HG02759 (cell line): ENCODE results near the gene CPO.
A peak's percentile ranks its signal among the peaks of the same experiment; 100 is the strongest.
"Not testable (repeated sequence)": the region's sequence is repeated elsewhere in the genome, so short reads cannot be mapped to it uniquely, and the experiment has no call there.

Experiments
- ATAC-seq: cut with Tn5 transposase; IDR thresholded peaks from one replicate; pipeline ENCODE4 v1.9.1; 2021; ENCODE audit warnings: mild to moderate bottlenecking, moderate library complexity; ENCODE audit not compliant: unreplicated experiment

The CPO gene

DNA sequence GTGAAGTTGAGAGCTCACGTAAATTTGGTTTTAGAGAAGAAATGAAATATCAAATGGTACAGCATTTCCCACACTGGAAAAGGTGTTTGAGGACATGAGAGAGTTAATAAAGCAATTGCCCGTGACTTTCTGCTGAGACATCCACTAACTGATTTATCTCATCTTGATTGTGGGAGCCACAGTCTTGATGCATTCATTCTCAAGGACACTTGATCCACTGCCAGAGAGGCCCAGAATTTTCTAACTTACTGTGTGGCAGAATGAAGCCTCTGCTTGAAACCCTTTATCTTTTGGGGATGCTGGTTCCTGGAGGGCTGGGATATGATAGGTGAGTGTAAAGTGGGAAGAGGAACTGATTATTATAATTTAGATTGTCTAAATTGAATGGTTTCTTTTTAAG lies at the start of gene CPO:
CPO (plus strand) TSS at position 179 of the 400 bp plus-strand sequence; CDS start at position 261, 82 bp downstream.
- ATAC-seq: no peak

DNA sequence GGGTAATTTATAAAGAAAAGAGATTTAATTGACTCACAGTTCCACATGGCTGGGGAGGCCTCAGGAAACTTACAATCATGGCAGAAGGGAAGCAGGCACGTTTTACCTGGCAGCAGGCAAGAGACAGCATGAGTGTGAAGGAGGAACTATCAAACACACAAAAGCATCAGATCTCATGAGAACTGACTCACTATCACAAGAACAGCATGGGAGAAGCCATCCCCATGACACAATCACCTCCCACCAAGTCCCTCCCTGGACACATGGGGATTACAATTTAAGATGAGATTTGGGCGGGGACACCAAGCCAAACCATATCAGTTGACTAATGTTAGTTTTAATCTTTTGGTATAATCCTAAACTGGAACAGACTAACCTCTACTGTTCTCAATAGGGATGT lies 49.1 kb upstream of the CPO start:
- ATAC-seq: no peak

DNA sequence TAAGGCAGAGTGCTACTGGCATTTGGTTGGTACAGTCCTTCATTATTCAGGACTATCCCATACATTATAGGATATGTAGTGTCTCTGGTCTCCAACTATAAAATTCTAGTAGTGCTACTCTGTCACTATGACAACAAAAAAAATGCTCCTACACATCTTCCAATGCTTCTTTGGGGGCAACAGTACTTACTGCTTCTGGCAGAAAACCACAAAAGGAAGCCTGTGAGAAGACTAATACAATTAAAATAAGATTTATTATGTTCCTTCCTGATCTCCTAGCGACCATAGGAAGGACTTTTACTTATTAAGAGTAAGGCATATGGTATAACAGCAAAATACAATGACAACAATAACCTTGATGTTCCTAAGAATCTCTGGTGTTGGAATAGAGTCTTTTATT lies 48.4 kb upstream of the CPO start:
- no peak for ATAC-seq

- ATAC-seq: peak; percentile 67
These were observed 24.2 kb upstream of the CPO start for GRCh38 chr2:206915121-206915520.

DNA sequence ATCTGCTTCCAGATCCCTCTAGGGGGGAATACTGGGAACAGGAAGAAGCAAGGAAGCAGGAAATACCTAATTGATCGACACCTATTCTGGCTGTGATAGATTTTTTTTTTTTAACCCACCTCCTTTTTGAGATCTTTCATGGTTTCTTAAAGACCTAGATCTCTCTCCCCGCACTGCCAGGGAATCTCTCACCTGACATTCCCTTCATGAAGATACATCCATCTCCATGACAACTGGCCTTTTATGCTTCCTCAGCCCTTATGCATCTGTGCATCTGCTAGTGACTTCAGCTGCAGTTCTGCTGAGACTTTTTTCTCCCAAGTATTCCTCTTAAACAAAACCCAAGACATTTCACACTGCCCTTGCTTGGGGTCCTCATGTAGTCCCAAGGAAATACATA lies 21.1 kb upstream of the CPO start:
- no peak for ATAC-seq

GRCh38 chr2:206920310-206920709 lies 19.0 kb upstream of the CPO start:
- ATAC-seq: no peak

- no peak for ATAC-seq
These were observed 18.4 kb upstream of the CPO start for GRCh38 chr2:206920951-206921350.

DNA sequence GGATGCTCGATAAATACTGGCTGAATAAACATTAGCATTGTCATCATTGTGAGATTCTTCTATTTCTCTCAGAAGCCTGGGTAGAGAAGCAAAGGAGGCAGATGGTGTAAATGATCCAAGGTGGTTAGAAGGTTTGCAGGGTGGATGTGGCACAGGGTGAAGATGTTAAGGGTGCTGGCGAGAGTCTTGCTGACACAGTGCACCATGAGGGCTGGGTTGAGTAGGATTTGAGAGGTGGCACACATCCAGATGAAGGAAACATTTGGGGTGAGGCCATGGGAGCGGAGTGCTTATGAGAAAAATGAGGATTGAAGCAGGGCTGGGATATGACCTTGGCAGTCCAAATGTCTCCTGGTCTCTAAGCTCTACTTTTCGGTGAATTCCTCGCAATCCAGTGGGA lies 17.8 kb upstream of the CPO start:
- no peak for ATAC-seq

GRCh38 chr2:206935991-206936842 lies 3.1 kb upstream of the CPO start:
- ATAC-seq: no peak

DNA sequence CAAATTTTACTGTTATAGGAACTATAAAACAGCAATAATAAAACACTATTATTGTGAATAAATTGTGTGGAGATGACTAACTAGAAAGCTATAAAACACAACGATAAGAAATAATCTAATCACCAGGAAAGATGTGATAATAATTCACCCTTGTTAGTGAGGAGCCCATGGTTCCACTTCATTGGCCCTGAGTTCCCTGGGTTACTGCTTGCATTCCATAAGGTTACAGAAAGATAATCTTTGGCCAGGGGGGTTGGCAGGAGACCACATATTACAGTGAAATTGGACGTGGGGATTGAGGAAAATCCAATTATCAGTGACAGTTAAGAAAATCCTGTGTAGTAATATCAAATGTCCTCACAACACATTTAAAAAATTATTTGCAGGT lies 2.5 kb upstream of the CPO start:
- ATAC-seq: no peak

GRCh38 chr2:206937555-206937954 lies 1.8 kb upstream of the CPO start:
- peak; percentile 97 for ATAC-seq

DNA sequence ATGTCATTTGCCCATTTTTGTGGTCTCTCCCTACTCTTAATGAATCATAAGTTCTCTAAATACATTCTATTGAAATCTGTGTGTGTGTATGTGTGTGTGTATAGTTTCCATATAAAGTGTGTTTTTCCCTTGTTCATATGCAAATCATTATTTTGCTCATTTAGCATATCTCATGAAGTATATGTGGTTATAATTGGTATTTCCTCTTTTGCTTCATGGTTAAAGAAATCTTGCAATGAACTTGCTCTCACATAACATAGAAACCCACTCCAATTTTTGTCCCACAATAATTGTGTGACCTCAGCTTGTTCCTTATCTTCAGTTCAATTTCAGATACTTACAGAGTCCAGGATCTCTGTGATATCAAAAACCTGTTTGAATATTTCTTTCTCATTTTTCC lies 1.2 kb downstream of the CPO start:
- ATAC-seq: no peak

GRCh38 chr2:206942592-206943478 lies 3.5 kb downstream of the CPO start:
- no peak for ATAC-seq

DNA sequence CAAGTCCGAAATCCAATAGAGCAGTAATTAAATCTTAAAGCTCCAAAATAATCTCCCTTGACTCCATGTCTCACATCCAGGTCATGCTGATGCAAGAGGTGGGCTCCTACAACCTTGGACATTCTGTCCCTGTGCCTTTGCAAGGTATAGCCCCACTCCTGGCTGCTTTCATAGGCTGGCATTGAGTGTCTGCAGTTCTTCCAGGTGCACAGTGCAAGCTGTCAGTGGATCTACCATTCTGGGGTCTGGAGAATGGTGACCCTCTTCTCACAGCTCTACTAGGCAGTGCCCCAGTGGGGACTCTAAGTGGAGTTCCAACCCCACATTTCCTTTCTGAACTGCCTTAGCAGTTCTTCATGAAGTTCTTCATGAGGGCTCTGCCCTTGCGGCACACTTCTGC lies 14.1 kb downstream of the CPO start:
- not testable (repeated sequence) for ATAC-seq

GRCh38 chr2:206955253-206955652 lies 15.9 kb downstream of the CPO start:
- ATAC-seq: no peak

DNA sequence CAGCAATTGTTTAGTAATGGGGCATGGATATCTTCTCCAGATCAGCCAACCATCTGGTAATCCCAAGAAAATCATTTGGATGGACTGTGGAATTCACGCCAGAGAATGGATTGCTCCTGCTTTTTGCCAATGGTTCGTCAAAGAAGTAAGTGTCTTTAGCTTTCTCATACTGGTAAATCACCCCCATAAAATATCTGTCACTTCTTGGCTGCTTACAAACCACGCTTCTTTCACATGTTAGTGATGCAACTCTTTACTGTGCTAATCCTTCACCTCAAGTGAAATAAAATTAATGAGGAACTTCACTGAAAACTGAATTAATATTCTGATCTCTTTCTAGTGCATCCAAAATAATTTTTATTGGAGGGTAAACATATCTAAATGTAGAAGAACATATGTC lies 18.9 kb downstream of the CPO start:
- ATAC-seq: no peak

DNA sequence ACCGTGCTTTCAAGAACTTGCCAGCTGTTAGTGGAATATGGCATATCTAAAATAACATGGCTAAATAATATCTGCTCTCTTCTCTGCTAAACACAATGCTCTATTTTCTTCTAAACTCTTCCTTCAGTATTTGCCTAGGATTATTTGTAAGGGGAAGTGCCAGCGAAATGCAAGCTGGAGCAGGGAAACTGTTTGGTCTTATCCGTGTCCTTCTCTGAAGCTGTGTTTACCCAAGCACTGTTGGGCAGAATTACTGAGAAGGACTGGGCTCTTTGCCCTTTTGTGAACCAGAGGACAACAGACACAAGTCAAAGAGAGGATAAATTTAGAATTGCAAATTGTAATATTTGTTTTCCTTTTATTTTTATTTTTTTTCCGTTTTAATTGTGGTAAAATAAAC lies 23.6 kb downstream of the CPO start:
- no peak for ATAC-seq

DNA sequence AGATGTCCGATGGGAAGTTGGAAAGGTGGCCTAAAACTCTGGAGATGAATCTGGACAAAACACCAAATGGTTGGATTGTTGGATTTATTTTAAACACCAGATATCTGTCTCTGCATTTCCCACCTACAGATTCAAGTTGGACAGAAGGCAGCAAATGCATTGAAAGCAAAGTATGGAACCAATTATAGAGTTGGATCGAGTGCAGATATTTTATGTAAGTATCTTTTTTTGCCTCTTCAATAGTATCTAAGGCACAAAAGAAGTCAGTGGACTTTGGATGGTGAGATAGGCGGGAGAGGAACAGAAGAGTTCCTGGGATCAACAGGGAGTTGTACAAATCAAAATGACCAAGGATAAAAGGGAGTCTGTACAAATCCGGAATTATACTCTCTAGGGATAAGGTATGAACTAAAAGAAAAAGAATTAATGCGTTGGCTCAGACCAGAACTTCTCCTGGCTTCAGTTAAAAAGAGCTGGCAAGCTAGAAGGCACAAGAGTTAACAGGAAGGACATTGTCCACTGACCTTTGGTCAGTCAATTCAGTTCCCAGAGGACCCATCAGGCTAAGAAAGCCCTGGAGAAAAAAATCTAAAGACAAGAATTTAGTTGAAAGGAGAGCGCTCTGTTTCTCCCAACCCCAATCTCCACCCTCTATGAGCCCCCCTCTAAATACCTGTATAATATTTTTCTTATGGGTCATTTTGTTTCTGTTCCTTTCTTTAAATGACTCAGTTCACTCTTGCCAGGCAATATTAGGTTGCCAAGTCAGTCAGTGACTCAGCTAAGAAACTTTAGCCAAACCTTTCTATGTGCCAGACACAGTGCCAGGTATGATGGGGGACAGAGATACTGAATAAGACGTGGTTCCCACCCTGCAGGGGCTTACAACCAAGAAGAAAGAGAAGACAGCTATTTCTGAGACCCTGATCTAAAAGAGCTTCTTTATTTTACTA lies 29.1 kb downstream of the CPO start:
- ATAC-seq: no peak

GRCh38 chr2:206969192-206969591 lies 29.9 kb downstream of the CPO start:
- ATAC-seq: no peak

- no peak for ATAC-seq
These were observed 31.5 kb downstream of the CPO start for GRCh38 chr2:206970589-206971360.
